Smooth muscle cell (in vitro differentiated cells): ENCODE results near the gene ELOB. TPM values are rescaled to one million over a fixed set of nuclear protein-coding genes. Genes with fewer than 3 reads are reported as not detected.

Source experiments
- DNase-seq: peaks from one replicate; lab custom pipeline; 2025; ENCODE audit not compliant: unreplicated experiment; lab: John Stamatoyannopoulos, UW
- H2AFZ ChIP-seq: fragments of 200-600 bp; sonication (generic); 2 replicates; pipeline ENCODE4 v1.6.0; 2016; ENCODE audit warnings: antibody characterized with exemption, low read depth, mild to moderate bottlenecking
- H3F3A ChIP-seq: fragments of 200-600 bp; sonication (generic); 2 replicates; pipeline ENCODE4 v1.6.0; 2017; ENCODE audit warnings: antibody characterized with exemption, low read depth
- H3K27ac ChIP-seq: fragments of 200-600 bp; sonication (generic); 2 replicates; pipeline ENCODE4 v1.5.1; 2016; ENCODE audit warnings: low read depth, mild to moderate bottlenecking
- H3K27me3 ChIP-seq: fragments of 200-600 bp; sonication (generic); 2 replicates; pipeline ENCODE4 v1.6.1; 2016; ENCODE audit warnings: low read depth, mild to moderate bottlenecking
- H3K36me3 ChIP-seq: fragments of 200-600 bp; sonication (generic); 2 replicates; pipeline ENCODE4 v1.5.1; 2016; ENCODE audit warnings: low read depth
- H3K4me1 ChIP-seq: fragments of 200-600 bp; sonication (generic); 2 replicates; pipeline ENCODE4 v1.5.1; 2016; ENCODE audit warnings: low read depth
- H3K4me2 ChIP-seq: fragments of 200-600 bp; sonication (generic); 2 replicates; pipeline ENCODE4 v1.6.0; 2016; ENCODE audit warnings: mild to moderate bottlenecking
- H3K4me3 ChIP-seq: fragments of 200-600 bp; sonication (generic); 2 replicates; pipeline ENCODE4 v1.5.1; 2016; ENCODE audit warnings: mild to moderate bottlenecking
- H3K79me2 ChIP-seq: fragments of 200-600 bp; sonication (generic); 2 replicates; pipeline ENCODE4 v1.6.0; 2016; ENCODE audit warnings: low read depth, mild to moderate bottlenecking
- H3K9ac ChIP-seq: fragments of 200-600 bp; sonication (generic); 2 replicates; pipeline ENCODE4 v1.6.0; 2016; ENCODE audit warnings: low read depth
- H3K9me3 ChIP-seq: fragments of 200-600 bp; sonication (generic); replicated peaks from 2 replicates; pipeline ENCODE4 v1.5.1; 2016; ENCODE audit warnings: low read depth
- H4K20me1 ChIP-seq: fragments of 200-600 bp; sonication (generic); 2 replicates; pipeline ENCODE4 v1.6.0; 2016; ENCODE audit warnings: low read depth
- WGBS: methylation state at CpG from one replicate; pipeline ENCODE4 v1.1.7; 2016; ENCODE audit warnings: low lambda C conversion rate; 5-methylcytosine and 5-hydroxymethylcytosine counted together
- polyA plus RNA-seq: library from polyadenylated mRNA; unstranded; fragments of >200 nt; fragmentation: Nextera tagmentation; extraction: Ambion mirVana; gene quantifications from 2 replicates; pipeline ENCODE4 v1.2.1, GENCODE V29; 2016
- total RNA-seq: library from RNA; depleted of rRNA; stranded (reverse); fragments of >200 nt; gene quantifications from 2 replicates; pipeline ENCODE4 v1.2.3, GENCODE V29; 2014
- TF ChIP-seq, protein P1 (sequence below): fragments of 200-600 bp; sonication (generic); IDR thresholded peaks from 2 replicates; pipeline ENCODE4 v1.5.1; 2017; ENCODE audit warnings: borderline replicate concordance, mild to moderate bottlenecking, antibody characterized with exemption; ENCODE audit not compliant: insufficient read depth, poor library complexity, severe bottlenecking

ELOB gene
- total and polyA plus RNA-seq, 2 experiments from 2014 or later = 709 to 1,090 TPM

DNA sequence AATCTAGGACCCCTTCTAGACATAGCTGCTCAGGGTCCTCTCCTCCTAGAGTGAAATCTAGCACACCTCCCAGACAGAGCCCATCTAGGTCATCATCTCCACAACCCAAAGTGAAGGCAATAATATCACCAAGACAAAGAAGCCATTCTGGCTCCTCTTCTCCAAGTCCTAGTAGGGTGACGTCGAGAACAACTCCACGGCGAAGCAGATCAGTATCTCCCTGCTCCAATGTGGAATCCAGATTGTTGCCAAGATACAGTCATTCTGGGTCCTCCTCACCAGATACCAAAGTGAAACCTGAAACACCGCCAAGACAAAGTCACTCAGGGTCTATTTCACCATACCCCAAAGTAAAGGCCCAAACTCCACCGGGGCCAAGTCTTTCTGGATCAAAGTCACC is 13.9 kb downstream of the ELOB start:
- H3K36me3 ChIP-seq = peaks cover 65% of the 10 kb centered on the region
- H3K27ac ChIP-seq = no peak overlapping the region
- H3K4me2 ChIP-seq = no peak overlapping the region
- TF ChIP-seq, protein P1, sequence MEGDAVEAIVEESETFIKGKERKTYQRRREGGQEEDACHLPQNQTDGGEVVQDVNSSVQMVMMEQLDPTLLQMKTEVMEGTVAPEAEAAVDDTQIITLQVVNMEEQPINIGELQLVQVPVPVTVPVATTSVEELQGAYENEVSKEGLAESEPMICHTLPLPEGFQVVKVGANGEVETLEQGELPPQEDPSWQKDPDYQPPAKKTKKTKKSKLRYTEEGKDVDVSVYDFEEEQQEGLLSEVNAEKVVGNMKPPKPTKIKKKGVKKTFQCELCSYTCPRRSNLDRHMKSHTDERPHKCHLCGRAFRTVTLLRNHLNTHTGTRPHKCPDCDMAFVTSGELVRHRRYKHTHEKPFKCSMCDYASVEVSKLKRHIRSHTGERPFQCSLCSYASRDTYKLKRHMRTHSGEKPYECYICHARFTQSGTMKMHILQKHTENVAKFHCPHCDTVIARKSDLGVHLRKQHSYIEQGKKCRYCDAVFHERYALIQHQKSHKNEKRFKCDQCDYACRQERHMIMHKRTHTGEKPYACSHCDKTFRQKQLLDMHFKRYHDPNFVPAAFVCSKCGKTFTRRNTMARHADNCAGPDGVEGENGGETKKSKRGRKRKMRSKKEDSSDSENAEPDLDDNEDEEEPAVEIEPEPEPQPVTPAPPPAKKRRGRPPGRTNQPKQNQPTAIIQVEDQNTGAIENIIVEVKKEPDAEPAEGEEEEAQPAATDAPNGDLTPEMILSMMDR = no peak
- no peak for DNase-seq
- H3K4me3 ChIP-seq = no peak overlapping the region
- H3K9me3 ChIP-seq = no peaks in the 10 kb centered on the region
- H3K27me3 ChIP-seq = no peaks in the 10 kb centered on the region
- H3K79me2 ChIP-seq = peaks cover 98% of the 10 kb centered on the region
- peaks cover 100% of the 10 kb centered on the region for H4K20me1 ChIP-seq
- H2AFZ ChIP-seq = no peak overlapping the region
- peaks cover 34% of the 10 kb centered on the region for H3F3A ChIP-seq
- no peak overlapping the region for H3K9ac ChIP-seq
- over 99% methylated on average over 6 of the region's 6 CpGs for WGBS
- H3K4me1 ChIP-seq = no peaks in the 10 kb centered on the region

DNA sequence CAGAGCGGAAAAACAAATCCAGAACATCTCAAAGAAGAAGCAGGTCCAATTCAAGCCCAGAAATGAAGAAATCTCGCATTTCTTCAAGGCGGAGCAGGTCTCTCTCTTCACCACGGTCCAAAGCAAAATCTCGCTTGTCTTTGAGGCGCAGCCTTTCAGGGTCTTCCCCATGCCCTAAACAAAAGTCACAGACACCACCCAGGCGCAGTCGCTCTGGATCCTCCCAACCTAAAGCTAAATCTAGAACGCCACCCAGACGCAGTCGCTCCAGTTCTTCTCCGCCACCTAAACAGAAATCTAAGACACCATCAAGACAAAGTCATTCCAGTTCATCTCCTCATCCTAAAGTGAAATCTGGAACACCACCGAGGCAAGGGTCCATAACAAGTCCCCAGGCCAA is 14.4 kb downstream of the ELOB start:
- 96% methylated on average over 13 of the region's 13 CpGs for WGBS
- Histone ChIP-seq H3K9me3 (no peaks in the 10 kb centered on the region), H2AFZ (no peak overlapping the region), H3F3A (peaks cover 29% of the 10 kb centered on the region), H3K27ac (no peak overlapping the region), H3K4me2 (no peak overlapping the region), H3K27me3 (no peaks in the 10 kb centered on the region), H4K20me1 (peaks cover 100% of the 10 kb centered on the region), H3K36me3 (peaks cover 69% of the 10 kb centered on the region), H3K9ac (no peak overlapping the region), H3K4me3 (no peak overlapping the region), H3K4me1 (no peaks in the 10 kb centered on the region), H3K79me2 (peaks cover 98% of the 10 kb centered on the region)
- DNase-seq = no peak
- TF ChIP-seq, protein P1 = no peak

DNA sequence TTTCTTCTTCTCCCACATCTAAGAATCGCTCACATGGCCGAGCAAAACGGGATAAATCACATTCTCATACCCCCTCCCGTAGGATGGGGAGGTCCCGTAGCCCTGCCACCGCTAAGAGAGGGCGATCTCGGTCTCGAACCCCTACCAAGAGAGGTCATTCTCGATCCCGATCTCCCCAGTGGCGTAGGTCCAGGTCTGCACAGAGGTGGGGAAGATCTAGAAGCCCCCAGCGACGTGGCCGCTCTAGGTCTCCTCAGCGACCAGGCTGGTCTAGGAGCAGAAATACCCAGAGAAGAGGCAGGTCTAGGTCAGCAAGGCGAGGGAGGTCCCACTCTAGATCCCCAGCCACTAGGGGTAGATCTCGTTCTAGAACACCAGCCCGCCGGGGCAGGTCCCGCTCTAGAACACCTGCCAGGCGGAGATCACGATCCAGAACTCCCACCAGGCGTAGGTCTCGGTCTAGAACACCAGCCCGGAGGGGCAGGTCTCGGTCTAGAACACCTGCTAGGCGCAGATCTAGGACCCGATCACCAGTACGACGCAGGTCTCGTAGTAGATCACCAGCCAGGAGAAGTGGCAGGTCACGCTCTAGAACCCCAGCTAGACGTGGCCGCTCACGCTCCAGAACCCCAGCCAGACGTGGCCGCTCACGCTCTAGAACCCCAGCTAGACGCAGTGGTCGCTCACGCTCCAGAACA is 15.0 kb downstream of the ELOB start:
- Histone ChIP-seq H4K20me1 (peaks cover 100% of the 10 kb centered on the region), H3K79me2 (peaks cover 98% of the 10 kb centered on the region), H3K36me3 (peaks cover 72% of the 10 kb centered on the region)

More for the DNA sequence above, 15.0 kb downstream of the ELOB start:
- no peak for DNase-seq
- Histone ChIP-seq H3K4me2 (no peak overlapping the region), H3K27ac (no peak overlapping the region), H3K9ac (no peak overlapping the region), H2AFZ (no peak overlapping the region), H3K4me3 (no peak overlapping the region), H3F3A (peaks cover 29% of the 10 kb centered on the region), H3K27me3 (no peaks in the 10 kb centered on the region), H3K9me3 (no peaks in the 10 kb centered on the region), H3K4me1 (no peaks in the 10 kb centered on the region)
- WGBS = over 99% methylated on average over 42 of the region's 42 CpGs
- TF ChIP-seq, protein P1 = no peak
